Ovary (tissue), 3 donors: ENCODE results near the gene STOML3.

Experiments
- EP300 ChIP-seq: sonication (generic); formaldehyde crosslinking; IDR thresholded peaks from one replicate; pipeline ENCODE4 v1.6.1; 2017; ENCODE audit warnings: antibody characterized with exemption
- POLR2A ChIP-seq: fragments of 450-650 bp; IDR thresholded peaks from one replicate; pipeline ENCODE4 v1.6.1; 2017; ENCODE audit warnings: antibody characterized with exemption, mild to moderate bottlenecking, moderate library complexity
- TF ChIP-seq, protein P1 (sequence below), 3 donors: fragments of 450-650 bp in 2 of 3; fragments of 200-600 bp in 1 of 3; IDR thresholded peaks; one replicate each; pipeline versions ENCODE4 v1.5.1 to v1.8.0; 2016 to 2022; ENCODE audit warnings: antibody characterized with exemption in 3 of 3, mild to moderate bottlenecking in 1 of 3
- donor health status: DM: no; HTN: no; CAD: no.

DNA sequence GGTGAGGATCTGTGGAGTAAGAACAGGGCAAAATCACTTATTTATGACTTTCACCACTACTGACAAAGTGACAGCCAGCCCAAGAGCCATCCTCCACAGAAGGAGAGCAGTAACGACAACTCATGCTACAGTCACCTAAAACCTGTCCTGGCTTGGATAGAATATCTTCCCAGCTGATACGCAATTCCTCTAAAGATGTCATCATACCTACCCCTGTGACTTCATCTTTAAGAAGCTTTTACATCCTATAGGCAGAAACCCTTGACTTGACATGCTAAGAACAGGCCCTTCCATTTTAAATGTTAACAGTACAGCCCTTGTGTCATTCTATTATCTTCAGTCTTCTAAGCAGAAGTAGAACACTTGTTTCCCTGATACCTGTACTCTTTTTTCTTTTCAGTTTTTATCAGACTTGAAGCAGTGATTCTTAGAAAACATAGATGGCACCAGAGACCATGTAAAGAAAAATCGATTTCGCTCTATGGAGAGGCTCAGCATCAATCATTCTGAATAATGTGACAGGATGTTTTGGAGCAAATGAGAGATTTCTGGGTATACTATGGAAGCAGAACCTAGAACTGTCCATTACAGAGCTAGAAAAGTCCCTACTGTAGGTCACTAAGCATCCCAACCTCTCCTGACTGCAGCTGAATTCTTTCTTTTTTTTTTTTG, 20.1 kb downstream of the STOML3 start:
- TF ChIP-seq POLR2A, result no peak
- TF ChIP-seq, protein P1, sequence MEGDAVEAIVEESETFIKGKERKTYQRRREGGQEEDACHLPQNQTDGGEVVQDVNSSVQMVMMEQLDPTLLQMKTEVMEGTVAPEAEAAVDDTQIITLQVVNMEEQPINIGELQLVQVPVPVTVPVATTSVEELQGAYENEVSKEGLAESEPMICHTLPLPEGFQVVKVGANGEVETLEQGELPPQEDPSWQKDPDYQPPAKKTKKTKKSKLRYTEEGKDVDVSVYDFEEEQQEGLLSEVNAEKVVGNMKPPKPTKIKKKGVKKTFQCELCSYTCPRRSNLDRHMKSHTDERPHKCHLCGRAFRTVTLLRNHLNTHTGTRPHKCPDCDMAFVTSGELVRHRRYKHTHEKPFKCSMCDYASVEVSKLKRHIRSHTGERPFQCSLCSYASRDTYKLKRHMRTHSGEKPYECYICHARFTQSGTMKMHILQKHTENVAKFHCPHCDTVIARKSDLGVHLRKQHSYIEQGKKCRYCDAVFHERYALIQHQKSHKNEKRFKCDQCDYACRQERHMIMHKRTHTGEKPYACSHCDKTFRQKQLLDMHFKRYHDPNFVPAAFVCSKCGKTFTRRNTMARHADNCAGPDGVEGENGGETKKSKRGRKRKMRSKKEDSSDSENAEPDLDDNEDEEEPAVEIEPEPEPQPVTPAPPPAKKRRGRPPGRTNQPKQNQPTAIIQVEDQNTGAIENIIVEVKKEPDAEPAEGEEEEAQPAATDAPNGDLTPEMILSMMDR (IDR thresholded peaks at IDR 0.05), result no peak
- TF ChIP-seq EP300, result no peak
